ENCODE measurements around the gene MEGF11. TPM values are rescaled to one million over a fixed set of nuclear protein-coding genes. Genes with fewer than 3 reads are reported as not detected.

MEGF11 gene
- polyA plus RNA-seq, 3 donors, result not detected

DNA sequence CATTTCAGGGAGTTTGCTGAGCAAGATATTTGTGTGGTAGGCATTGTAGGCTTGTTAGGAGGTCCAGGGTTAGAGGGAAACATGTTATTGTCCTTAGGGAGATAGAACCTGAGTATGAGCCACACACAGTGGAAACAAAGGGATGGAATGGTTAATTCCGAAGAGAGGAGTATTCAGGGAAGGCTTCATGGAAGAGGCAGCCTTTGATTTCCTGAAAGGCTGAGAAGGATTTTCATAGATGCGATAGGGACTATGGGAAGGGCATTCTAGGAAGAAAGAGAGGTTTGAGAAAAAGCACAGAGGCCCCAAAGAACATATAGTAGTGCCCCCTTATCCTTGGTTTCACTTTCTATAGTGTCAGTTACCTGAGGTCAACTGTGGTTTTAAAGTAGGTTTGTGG is 302.5 kb downstream of the MEGF11 start:
- Mint-ChIP-seq H3K4me1 (no peaks in the 10 kb centered on the region), H3K4me3 (no peak overlapping the region), H3K27ac (peak overlapping the region in 1 of 7 donors; percentile 18), H3K36me3 (no peaks in the 10 kb centered on the region), H3K27me3 (ENCODE audit: low read depth in 3 of 3) (peaks cover 2 to 11% (median 10%) of the 10 kb centered on the region in 3 donors), H3K9me3 (no peaks in the 10 kb centered on the region)
- H3K9me3 ChIP-seq (replicated peaks in 1 of 2; ENCODE audit: control insufficient read depth in 1 of 2, insufficient read depth in 1 of 2, low read length in 2 of 2), result no peaks in the 10 kb centered on the region
- H3K79me2 ChIP-seq (ENCODE audit: insufficient read depth, low read length), result no peaks in the 10 kb centered on the region
- no peaks in the 10 kb centered on the region for H4K20me1 ChIP-seq (ENCODE audit: insufficient read depth, low read length)
- no peak for DNase-seq
- H2AFZ ChIP-seq (ENCODE audit: insufficient read depth, low read depth, low read length, poor library complexity, severe bottlenecking), result no peak overlapping the region
- H3K27ac ChIP-seq (ENCODE audit: low read depth in 1 of 2, low read length in 2 of 2), result no peak overlapping the region
- no peaks in the 10 kb centered on the region for H3K27me3 ChIP-seq (ENCODE audit: control insufficient read depth in 2 of 2, insufficient read depth in 2 of 2, low read length in 2 of 2)
- no peaks in the 10 kb centered on the region for H3K4me1 ChIP-seq (ENCODE audit: control insufficient read depth in 1 of 2, insufficient read depth in 2 of 2, low read length in 2 of 2)
- H3K9ac ChIP-seq (ENCODE audit: insufficient read depth, low read length, poor library complexity, severe bottlenecking), result no peak overlapping the region
- H3K36me3 ChIP-seq (replicated peaks in 1 of 2; ENCODE audit: control insufficient read depth in 1 of 2, insufficient read depth in 2 of 2, low read length in 2 of 2), result no peaks in the 10 kb centered on the region
- intact Hi-C loops (cut with micrococcal nuclease), result no loop called here
- no peak overlapping the region for H3K4me3 ChIP-seq (replicated peaks in 1 of 3; ENCODE audit: low read depth in 2 of 3, low read length in 3 of 3)
- TF ChIP-seq, protein P1, sequence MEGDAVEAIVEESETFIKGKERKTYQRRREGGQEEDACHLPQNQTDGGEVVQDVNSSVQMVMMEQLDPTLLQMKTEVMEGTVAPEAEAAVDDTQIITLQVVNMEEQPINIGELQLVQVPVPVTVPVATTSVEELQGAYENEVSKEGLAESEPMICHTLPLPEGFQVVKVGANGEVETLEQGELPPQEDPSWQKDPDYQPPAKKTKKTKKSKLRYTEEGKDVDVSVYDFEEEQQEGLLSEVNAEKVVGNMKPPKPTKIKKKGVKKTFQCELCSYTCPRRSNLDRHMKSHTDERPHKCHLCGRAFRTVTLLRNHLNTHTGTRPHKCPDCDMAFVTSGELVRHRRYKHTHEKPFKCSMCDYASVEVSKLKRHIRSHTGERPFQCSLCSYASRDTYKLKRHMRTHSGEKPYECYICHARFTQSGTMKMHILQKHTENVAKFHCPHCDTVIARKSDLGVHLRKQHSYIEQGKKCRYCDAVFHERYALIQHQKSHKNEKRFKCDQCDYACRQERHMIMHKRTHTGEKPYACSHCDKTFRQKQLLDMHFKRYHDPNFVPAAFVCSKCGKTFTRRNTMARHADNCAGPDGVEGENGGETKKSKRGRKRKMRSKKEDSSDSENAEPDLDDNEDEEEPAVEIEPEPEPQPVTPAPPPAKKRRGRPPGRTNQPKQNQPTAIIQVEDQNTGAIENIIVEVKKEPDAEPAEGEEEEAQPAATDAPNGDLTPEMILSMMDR (IDR thresholded peaks at IDR 0.05), result no peak
- 100% methylated on average over 2 of the region's 2 CpGs for WGBS (ENCODE audit: insufficient coverage)
- no peak overlapping the region for H3K4me2 ChIP-seq (replicated peaks; ENCODE audit: extremely low read depth, low read length, poor library complexity, severe bottlenecking)

DNA sequence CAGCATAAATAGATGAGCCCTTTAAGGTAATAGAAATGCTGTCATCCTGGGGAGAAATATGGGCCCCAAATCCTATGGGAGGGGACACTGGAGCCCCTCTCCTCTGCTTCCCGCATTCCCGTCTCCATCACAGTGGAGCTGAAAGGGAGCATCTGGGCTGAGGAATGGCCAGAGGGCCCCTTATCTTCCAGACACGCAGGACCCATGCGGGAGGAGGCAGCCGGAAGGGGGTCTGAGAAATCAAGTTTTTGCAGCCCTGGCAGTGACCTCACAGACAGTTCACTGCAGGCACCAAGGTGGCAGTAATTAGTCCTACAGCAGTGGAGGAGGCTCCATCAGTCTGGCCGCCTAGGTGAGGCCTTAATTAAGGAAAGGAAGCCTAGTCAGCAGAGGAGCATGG is 304.1 kb downstream of the MEGF11 start:
- Histone ChIP-seq H3K27me3 (ENCODE audit: control insufficient read depth in 2 of 2, insufficient read depth in 2 of 2, low read length in 2 of 2) (no peaks in the 10 kb centered on the region), H3K4me2 (replicated peaks; ENCODE audit: extremely low read depth, low read length, poor library complexity, severe bottlenecking) (no peak overlapping the region), H3K9me3 (replicated peaks in 1 of 2; ENCODE audit: control insufficient read depth in 1 of 2, insufficient read depth in 1 of 2, low read length in 2 of 2) (no peaks in the 10 kb centered on the region), H4K20me1 (ENCODE audit: insufficient read depth, low read length) (no peaks in the 10 kb centered on the region), H3K4me3 (replicated peaks in 1 of 3; ENCODE audit: low read depth in 2 of 3, low read length in 3 of 3) (no peak overlapping the region), H3K9ac (ENCODE audit: insufficient read depth, low read length, poor library complexity, severe bottlenecking) (no peak overlapping the region), H3K4me1 (ENCODE audit: control insufficient read depth in 1 of 2, insufficient read depth in 2 of 2, low read length in 2 of 2) (no peaks in the 10 kb centered on the region), H3K27ac (ENCODE audit: low read depth in 1 of 2, low read length in 2 of 2) (no peak overlapping the region), H3K79me2 (ENCODE audit: insufficient read depth, low read length) (no peaks in the 10 kb centered on the region), H2AFZ (ENCODE audit: insufficient read depth, low read depth, low read length, poor library complexity, severe bottlenecking) (no peak overlapping the region), H3K36me3 (replicated peaks in 1 of 2; ENCODE audit: control insufficient read depth in 1 of 2, insufficient read depth in 2 of 2, low read length in 2 of 2) (no peaks in the 10 kb centered on the region)
- H3K4me3 Mint-ChIP-seq, result no peak overlapping the region
- DNase-seq, result no peak
- TF ChIP-seq, protein P1 (IDR thresholded peaks at IDR 0.05), result no peak
- no peaks in the 10 kb centered on the region for H3K9me3 Mint-ChIP-seq
- intact Hi-C loops (cut with micrococcal nuclease), result no loop called here
- peaks cover 2 to 12% (median 10%) of the 10 kb centered on the region in 3 donors for H3K27me3 Mint-ChIP-seq (ENCODE audit: low read depth in 3 of 3)
- no peak overlapping the region for H3K27ac Mint-ChIP-seq
- no peaks in the 10 kb centered on the region for H3K4me1 Mint-ChIP-seq
- 89% methylated on average over 5 of the region's 6 CpGs for WGBS (ENCODE audit: insufficient coverage)
- no peaks in the 10 kb centered on the region for H3K36me3 Mint-ChIP-seq
